Measurements from ENCODE around the gene FASTKD1. TPM values are rescaled to one million over a fixed set of nuclear protein-coding genes. Genes with fewer than 3 reads are reported as not detected.
"Not testable (repeated sequence)": the region's sequence is repeated elsewhere in the genome, so short reads cannot be mapped to it uniquely, and the experiment has no call there.

The FASTKD1 gene
- polyA plus RNA-seq, 3 donors = 30.0 to 40.6 (median 33.3) TPM

DNA sequence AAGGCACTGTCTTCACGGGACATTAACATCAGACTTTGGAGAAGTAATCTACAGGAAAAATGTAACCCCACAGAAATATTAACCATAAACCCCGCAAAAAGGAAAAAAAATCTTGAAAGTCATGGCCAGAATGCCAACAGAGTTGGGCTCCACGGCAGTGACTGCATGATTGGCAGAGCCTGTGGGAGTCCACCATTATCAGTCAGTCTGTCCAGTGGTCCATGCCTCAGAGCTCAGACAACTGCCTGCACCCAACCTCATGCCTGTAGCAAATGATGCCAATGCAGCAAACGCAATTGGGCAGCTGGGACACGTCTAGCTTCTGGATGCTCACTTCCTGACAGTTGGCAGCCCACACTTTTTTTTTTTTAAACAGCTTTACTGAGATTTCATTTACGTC, 5.4 kb upstream of the FASTKD1 start:
- no peak for DNase-seq (ENCODE audit: extremely low read depth in 1 of 11, low read depth in 9 of 11, low spot score in 4 of 11)

DNA sequence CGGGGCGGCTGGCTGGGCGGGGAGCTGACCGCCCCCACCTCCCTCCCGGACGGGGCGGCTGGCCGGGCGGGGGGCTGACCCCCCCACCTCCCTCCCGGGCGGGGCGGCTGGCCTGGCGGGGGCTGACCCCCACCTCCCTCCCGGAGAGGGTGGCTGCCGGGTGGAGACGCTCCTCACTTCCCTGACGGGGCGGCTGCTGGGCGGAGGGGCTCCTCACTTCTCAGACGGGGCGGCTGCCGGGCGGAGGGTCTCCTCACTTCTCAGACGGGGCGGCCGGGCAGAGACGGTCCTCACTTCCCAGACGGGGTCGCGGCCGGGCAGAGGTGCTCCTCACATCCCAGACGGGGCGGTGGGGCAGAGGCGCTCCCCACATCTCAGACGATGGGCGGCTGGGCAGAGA, 1.6 kb upstream of the FASTKD1 start:
- DNase-seq (ENCODE audit: extremely low read depth in 1 of 11, low read depth in 9 of 11, low spot score in 4 of 11) = not testable (repeated sequence)

DNA sequence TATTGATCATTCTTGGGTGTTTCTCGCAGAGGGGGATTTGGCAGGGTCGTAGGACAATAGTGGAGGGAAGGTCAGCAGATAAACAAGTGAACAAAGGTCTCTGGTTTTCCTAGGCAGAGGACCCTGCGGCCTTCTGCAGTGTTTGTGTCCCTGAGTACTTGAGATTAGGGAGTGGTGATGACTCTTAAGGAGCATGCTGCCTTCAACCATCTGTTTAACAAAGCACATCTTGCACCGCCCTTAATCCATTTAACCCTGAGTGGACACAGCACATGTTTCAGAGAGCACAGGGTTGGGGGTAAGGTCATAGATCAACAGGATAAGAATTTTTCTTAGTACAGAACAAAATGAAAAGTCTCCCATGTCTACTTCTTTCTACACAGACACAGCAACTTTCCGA, 874 bp upstream of the FASTKD1 start:
- DNase-seq (ENCODE audit: extremely low read depth in 1 of 11, low read depth in 9 of 11, low spot score in 4 of 11) = not testable (repeated sequence)

DNA sequence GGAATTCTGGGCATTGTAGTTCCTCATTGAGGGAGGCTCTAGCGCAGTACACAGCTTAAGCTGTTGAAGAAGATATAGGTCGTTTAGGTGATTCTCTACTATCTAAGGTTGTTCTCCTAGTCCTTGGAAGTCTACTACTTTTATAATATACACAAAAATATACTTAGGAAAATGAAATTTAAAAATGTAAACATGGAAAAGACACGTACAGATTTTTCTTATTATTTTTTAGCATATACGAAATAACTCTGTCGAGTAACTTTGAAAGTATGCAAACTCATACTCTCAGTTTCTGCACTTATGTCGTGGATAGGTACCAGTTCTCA, 272 bp upstream of the FASTKD1 start:
- DNase-seq (ENCODE audit: extremely low read depth in 1 of 11, low read depth in 9 of 11, low spot score in 4 of 11) = no peak

DNA sequence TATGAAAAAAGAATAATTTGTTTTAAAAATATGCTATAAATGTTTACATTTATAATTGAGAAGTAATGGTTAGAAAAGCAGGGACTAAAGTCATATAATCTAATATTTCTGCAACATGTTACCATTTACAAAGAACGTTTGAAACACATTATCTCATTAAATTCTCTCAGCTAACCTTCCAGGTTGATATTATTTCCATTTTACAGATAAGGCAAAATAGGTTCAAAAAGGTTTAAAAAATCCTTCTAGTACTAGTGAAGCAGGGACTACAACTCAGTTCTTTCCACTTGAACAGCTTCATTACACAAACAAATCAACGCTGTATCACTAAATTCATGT, 875 bp downstream of the FASTKD1 start:
- DNase-seq (ENCODE audit: extremely low read depth in 1 of 11, low read depth in 9 of 11, low spot score in 4 of 11) = no peak

DNA sequence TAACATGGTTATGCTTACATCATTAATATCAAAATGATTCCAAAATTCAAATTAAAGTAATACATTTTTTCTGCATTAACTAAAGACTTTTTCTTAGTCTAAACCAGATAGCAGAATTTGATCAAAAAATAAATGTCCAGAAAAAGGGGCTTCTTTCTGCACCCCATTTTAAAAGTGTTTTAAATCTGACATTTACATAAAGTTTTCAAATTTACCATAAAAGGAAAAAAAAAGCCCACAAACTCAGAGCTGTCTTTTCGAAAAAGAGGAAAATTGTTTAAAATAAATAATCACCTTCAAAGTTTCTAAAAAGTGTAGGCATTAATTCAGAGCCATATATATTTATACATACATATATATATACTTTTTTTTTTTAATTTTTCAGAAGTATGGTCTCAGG, 1.5 kb downstream of the FASTKD1 start:
- DNase-seq (ENCODE audit: extremely low read depth in 1 of 11, low read depth in 9 of 11, low spot score in 4 of 11) = no peak

DNA sequence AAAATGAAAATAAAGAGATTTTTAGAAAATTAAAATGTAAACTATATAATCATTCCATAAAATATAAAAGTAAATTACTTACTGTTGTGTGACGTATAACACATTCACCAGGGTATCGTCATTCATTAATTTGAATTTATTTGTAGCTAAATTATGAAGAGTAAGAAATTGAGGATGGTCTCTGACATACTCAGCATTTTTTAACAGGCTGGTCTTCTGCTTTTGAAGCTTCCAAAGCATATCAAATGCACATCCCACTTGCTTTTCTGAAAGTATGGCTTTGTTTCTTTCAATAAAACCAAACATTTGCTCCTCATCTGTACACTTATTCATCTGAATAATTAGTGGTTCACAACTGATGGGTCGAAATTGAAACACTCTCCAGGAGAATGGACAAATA, 2.1 kb downstream of the FASTKD1 start:
- DNase-seq (ENCODE audit: extremely low read depth in 1 of 11, low read depth in 9 of 11, low spot score in 4 of 11) = no peak

DNA sequence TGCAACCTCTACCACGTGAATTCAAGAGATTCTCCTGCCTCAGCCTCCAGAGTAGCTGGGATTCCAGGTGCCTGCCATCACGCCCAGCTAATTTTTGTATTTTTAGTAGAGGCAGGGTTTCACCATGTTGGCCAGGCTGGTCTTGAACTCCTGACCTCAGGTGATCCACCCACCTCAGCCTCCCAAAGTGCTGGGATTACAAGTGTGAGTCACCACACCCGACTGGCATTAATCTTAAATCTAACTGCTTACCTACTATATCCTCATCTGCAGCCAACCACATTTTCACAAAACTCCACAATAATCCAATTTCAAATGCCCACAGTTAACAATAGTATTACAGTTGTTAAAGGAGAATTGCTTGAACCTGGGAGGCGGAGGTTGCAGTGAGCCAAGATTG, 2.9 kb downstream of the FASTKD1 start:
- DNase-seq (ENCODE audit: extremely low read depth in 1 of 11, low read depth in 9 of 11, low spot score in 4 of 11) = not testable (repeated sequence)

DNA sequence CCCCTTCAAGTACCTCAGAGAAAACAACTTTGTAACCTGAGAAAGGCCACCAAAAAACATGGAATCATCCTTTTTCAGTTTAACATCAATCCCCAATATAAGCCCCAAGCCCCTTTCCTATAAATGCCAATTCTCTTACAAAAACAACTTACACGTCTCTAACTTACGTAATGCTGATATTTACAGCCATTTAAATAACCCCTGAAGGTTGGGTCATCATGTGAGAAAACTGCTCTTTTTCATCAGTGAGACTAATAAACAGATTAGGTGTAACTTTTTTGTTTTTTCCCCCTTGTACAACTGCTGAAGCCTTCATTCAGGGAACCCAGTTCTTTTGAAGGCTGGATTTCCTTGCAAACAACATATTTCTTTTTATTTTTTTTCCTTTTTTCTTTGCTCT, 3.7 kb downstream of the FASTKD1 start:
- no peak for DNase-seq (ENCODE audit: extremely low read depth in 1 of 11, low read depth in 9 of 11, low spot score in 4 of 11)

DNA sequence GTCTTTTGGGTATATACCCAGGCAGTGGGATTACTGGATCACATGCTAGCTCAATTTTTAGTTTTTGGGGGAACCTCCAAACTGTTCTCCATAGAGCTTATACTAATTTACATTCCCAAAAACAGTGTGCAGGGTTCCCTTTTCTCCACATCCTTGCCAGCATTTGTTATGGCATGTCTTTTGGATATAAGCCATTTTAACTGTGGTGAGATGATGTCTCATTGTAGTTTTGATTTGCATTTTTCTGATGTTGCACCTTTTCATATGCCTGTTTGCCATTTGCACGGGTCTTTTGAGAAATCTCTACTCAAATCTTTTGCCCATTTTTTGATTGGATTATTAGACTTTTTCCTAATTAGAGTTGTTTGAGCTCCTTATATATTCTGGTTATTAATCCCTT, 8.0 kb downstream of the FASTKD1 start:
- DNase-seq (ENCODE audit: extremely low read depth in 1 of 11, low read depth in 9 of 11, low spot score in 4 of 11) = no peak

DNA sequence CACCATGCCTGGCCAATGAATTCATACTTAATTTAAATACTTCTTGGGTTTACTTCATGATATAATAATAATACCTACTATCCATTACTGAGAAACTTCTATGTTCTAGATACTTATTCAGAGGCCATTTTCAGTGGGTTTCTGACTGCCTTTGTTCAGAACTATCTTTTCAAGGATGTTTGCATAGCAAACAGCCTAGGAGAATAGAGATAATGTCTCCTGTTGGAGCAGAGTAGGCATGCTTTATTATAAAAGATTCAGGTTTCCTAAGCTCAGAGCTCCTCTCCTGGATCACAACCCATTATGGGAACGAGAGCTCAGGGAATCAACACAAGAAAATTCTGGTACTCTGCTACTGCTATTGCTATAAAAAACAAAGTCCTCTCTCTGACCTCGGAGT, 11.1 kb downstream of the FASTKD1 start:
- no peak for DNase-seq (ENCODE audit: extremely low read depth in 1 of 11, low read depth in 9 of 11, low spot score in 4 of 11)

DNA sequence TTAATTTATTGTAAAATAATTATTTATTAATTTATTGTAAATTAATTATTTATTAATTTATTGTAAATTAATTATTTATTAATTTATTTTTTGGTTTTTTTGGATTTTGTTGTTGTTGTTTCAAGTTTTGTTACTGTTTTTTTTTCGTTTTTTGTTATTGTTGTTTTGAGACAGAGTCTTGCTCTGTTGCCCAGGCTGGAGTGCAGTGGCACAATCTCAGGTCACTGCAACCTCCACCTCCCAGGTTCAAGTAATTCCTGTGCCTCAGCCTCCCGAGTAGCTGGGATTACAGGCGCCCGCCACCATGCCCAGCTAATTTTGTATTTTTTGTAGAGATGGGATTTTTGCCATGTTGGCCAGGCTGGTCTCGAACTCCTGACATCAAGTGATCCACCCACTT, 11.6 kb downstream of the FASTKD1 start:
- not testable (repeated sequence) for DNase-seq (ENCODE audit: extremely low read depth in 1 of 11, low read depth in 9 of 11, low spot score in 4 of 11)

DNA sequence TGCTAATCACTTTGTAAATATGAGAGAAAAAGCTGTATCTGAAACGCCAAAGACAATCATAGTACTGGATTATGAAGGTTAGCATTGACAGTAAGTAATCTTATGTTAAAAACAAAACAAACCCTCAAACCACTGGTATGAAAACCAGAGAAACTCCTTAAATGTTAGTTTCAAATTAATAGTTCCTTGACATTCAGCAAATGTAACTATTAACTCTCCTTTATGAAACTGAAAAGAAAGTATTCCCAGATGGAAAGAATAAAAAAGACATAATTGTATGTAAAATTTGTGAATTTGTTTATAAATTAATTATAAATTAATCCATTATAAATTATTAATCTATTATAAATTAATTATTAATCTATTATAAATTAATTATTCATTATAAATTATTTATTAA, 12.3 kb downstream of the FASTKD1 start:
- DNase-seq (ENCODE audit: extremely low read depth in 1 of 11, low read depth in 9 of 11, low spot score in 4 of 11) = no peak

DNA sequence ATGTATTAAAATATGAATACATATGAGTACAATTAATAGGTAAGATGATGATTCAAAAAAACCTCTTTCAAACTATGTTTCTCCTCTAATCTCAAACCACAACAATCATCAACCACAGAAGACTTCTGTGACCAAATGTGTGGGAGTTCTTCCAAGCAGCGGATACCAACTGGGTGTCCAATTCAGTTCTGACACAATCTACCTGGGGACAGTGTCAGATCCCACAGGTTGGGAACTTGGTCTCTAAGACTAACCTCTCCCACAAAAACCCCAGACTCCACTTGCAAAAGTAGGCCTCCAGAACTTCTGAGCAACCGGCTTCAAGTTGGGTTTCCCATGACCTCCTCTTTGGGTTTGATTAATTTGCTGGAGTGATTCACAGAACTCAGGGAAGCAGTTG, 26.9 kb downstream of the FASTKD1 start:
- no peak for DNase-seq (ENCODE audit: extremely low read depth in 1 of 11, low read depth in 9 of 11, low spot score in 4 of 11)

DNA sequence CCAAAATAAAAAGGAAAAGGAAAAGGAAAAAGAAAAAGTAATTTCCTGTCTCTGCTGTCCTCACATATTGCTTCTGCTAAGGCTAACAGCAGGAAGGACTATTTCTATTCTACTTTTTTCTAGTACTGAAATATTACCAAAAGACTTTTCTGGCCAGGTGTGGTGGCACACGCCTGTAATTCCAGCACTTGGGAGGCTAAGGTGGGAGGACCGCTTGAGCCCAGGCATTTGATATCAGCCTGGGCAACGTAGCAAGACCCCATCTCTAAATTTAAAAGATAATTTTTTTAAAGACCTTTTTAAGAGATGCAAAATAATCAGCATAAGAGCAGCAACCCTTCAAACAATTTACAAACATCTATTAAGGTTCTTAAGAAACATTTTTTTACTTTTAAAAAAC, 31.2 kb downstream of the FASTKD1 start:
- no peak for DNase-seq (ENCODE audit: extremely low read depth in 1 of 11, low read depth in 9 of 11, low spot score in 4 of 11)

DNA sequence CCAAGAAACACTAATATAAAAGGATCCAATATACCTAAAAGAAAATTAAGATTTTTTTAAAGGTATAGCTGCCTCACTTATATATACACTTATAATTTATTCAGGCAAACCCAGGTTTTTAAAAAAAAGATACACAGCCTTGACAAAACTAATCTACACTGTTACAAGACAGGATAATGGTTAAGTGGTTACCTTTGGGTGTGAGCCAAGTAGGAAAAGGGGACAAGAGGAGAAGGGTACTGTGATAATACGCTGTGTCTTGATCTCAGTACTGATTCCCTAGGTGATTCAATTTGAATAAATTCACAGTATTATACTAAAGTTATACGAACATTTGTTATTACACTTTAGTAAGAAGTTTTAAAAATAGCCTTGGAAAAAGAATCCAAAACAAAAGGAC, 33.5 kb downstream of the FASTKD1 start:
- no peak for DNase-seq (ENCODE audit: extremely low read depth in 1 of 11, low read depth in 9 of 11, low spot score in 4 of 11)

DNA sequence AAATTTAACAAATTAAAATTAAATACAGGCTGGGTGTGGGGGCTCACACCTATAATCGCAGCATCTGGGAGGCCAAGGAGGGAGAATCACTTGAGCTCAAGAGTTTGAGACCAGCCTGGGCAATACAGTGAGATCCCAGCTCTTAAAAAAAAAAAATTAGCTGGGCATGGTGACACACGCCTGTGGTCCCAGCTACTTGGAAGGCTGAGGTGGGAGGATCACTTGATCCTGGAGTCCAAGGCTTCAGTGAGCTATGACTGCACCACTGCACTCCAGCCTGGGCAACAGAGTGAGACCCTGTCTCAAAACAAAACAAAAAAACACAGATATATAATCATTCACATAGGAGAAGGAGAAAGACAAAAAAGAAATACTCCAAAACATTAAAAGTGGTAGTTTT, 34.2 kb downstream of the FASTKD1 start:
- DNase-seq (ENCODE audit: extremely low read depth in 1 of 11, low read depth in 9 of 11, low spot score in 4 of 11) = not testable (repeated sequence)

DNA sequence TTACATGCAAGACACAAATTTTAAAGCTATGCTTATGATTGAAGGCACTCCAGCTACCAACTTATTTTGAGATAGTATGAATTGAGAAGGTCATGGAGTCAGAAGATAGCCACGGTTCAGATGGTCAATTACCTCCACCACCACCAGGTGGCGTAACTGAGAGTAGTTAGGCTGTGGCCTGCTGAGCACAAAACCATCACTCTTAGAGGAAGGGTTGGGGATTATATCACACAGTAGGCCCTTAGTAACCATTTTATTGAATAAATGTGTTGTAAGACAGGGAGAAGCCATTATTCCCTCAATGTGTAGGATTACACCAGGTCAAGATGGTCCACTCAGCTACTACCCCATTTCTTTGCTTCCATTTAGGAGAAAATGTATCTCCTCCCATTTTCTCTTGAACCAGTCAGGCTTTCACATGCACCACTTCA, 45.4 kb downstream of the FASTKD1 start:
- peak in 10 of 11 donors; percentile 9 to 39 (median 16) for DNase-seq (ENCODE audit: extremely low read depth in 1 of 11, low read depth in 9 of 11, low spot score in 4 of 11)

DNA sequence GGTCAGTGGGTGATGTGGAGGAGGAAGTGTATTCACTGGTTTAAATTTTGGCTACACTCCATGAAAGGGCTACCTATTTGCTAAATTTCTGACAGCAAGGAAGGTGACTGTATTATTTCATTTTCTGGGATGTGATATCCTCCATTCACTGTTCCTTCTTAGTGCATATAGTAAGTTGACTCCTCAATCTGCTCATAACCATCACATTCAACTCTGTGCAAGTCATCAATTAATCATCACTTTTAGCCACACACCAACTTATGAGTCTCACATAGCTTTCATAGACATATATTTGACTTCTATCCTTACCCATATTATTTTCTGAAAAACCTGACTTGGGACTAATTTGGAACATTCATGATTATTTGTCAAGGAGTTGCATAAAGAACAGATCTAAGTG, 47.2 kb downstream of the FASTKD1 start:
- DNase-seq (ENCODE audit: extremely low read depth in 1 of 11, low read depth in 9 of 11, low spot score in 4 of 11) = no peak

DNA sequence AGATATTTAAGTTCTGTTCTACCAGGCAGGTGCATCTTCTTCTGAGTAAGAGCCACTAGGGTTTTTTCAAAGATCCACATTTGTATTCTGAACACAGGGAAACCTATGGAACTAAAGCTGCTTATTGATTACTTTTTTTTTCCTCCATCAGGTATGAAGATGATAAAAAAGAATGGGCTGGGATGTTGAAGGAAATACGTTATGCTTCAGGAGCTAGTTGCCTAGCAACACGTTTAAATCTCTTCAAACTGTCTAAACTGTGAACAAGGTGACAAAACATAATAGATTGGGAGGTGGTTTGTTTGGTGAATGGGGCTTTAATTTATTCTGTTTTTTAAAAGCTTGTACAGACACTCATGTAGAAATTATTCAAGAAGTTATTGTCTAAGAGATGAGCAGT, 48.2 kb downstream of the FASTKD1 start:
- DNase-seq (ENCODE audit: extremely low read depth in 1 of 11, low read depth in 9 of 11, low spot score in 4 of 11) = no peak

DNA sequence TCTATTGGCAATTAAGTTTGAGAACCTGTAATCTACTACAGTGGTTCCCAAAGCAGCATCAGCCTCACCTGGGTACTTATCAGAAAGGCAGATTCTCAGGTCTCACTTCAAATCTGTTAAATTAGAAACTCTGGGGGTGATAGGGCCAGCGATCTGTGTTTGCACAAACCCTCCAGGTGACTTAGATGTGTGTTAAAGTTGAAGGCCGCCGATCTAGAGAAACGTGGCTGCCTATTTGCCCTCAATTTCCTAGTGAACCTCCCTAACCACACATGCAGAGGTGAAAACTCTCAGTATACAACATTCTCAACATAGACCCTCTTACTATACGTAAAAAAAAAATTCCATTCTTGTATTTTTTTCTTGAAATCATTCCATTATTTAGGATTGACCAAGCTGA, 50.0 kb downstream of the FASTKD1 start:
- no peak for DNase-seq (ENCODE audit: extremely low read depth in 1 of 11, low read depth in 9 of 11, low spot score in 4 of 11)

DNA sequence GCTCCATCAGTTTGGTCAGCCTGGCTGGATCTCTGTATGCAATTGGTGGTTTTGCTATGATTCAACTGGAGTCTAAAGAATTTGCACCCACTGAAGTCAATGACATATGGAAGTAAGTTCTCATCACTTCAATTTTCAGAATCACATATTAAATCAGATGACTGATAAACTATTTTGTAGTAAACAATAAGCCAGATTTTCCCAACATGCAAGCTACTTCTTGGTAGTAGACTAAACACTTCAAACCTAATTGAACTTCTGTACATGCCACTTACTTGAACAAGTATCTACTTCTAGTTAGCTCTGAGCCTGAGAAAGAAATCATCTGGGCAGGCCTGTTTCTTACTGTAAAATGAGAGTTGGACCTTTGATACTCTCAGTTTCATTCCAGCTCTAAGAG, 52.8 kb downstream of the FASTKD1 start:
- DNase-seq (ENCODE audit: extremely low read depth in 1 of 11, low read depth in 9 of 11, low spot score in 4 of 11) = no peak

Data from renal cortex interstitium (tissue), 11 donors.